ENCODE results near the gene ASTN2.

Gene ASTN2

GRCh38 chr9:117414220-117414905 is 494 bp downstream of the ASTN2 start:
- DNase-seq (ENCODE audit: low read depth in 2 of 3, low spot score in 1 of 3) = no peak

GRCh38 chr9:117413346-117414219 is 1.3 kb downstream of the ASTN2 start:
- DNase-seq (ENCODE audit: low read depth in 2 of 3, low spot score in 1 of 3) = no peak

DNA sequence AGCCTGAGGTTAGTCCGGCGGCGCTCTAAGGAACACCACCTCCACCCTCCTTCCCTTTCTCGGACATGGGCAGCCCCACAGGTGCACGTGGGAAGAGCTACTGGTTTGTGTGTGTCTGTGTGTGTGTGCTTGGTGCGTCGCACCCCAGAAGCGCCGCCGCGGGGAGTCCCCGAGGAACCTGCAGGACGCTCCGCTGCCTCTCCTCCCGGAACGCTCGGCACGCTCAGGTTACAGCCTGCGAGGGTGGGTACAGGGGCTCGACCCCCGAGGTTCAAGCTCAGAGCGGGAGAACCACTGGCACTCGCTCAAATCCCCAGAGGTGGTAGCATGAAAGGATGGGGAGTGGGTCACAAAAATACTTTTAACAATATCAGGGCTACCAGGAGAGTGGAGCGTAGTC is 2.0 kb downstream of the ASTN2 start:
- no peak for DNase-seq (ENCODE audit: low read depth in 2 of 3, low spot score in 1 of 3)

- no peak for DNase-seq (ENCODE audit: low read depth in 2 of 3, low spot score in 1 of 3)
Observed at GRCh38 chr9:117412006-117412715, 2.7 kb downstream of the ASTN2 start.

GRCh38 chr9:117411547-117411946 is 3.3 kb downstream of the ASTN2 start:
- DNase-seq (ENCODE audit: low read depth in 2 of 3, low spot score in 1 of 3) = no peak

- no peak for DNase-seq (ENCODE audit: low read depth in 2 of 3, low spot score in 1 of 3)
Observed at GRCh38 chr9:117409321-117409720, 5.5 kb downstream of the ASTN2 start.

- DNase-seq (ENCODE audit: low read depth in 2 of 3, low spot score in 1 of 3) = no peak
Observed at GRCh38 chr9:117407436-117408022, 7.3 kb downstream of the ASTN2 start.

GRCh38 chr9:117405950-117406705 is 8.7 kb downstream of the ASTN2 start:
- DNase-seq (ENCODE audit: low read depth in 2 of 3, low spot score in 1 of 3) = no peak

- DNase-seq (ENCODE audit: low read depth in 2 of 3, low spot score in 1 of 3) = no peak
Observed at GRCh38 chr9:117403848-117404247, 11.0 kb downstream of the ASTN2 start.

GRCh38 chr9:117403403-117403811 is 11.4 kb downstream of the ASTN2 start:
- no peak for DNase-seq (ENCODE audit: low read depth in 2 of 3, low spot score in 1 of 3)

GRCh38 chr9:117400171-117400570 is 14.7 kb downstream of the ASTN2 start:
- DNase-seq (ENCODE audit: low read depth in 2 of 3, low spot score in 1 of 3) = no peak

DNA sequence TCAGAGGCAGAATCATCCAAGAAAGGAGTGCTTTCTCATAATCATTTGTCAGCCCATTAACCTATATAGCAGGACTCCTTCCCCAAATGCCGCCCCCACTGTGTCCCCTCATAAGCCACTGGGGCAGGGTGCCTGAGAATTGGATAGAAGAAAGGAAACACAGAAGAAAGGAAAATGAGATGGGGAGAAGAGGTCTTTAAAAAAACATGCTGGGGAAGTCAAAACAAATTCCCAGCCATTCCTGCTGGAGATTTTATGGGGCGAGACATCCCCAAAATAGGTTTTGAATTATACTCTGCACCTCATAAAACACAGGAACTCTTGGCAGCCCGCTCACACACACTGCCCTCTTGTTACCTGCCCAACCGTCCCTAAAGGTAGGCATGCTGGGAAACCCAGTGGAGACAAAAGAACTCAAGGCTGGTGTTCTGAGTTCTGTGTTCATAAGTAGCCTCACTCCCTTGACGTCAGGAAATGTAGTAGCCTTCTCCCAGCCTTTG is 19.7 kb downstream of the ASTN2 start:
- no peak for DNase-seq (ENCODE audit: low read depth in 2 of 3, low spot score in 1 of 3)

- DNase-seq (ENCODE audit: low read depth in 2 of 3, low spot score in 1 of 3) = no peak
Observed at GRCh38 chr9:117394655-117395054, 20.2 kb downstream of the ASTN2 start.

DNA sequence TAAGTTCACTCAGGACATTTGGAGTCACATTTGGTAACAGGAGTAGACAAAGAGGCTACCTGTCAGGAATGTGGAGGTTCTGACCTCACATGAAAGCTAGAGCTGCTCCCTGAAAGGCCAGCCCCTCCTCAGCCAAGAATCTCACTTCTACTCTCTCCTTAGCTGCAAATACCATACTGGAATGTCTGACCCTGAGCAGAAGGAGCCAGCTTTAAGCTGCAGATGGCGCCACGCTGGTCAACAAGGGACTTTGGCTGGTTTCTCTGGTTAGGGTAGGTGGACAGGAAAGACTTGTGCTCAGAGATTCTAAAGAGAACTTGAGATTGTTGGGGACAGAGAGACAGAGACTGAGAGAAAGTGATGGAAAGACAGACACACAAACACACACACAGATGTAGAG is 21.9 kb downstream of the ASTN2 start:
- DNase-seq (ENCODE audit: low read depth in 2 of 3, low spot score in 1 of 3) = no peak

DNA sequence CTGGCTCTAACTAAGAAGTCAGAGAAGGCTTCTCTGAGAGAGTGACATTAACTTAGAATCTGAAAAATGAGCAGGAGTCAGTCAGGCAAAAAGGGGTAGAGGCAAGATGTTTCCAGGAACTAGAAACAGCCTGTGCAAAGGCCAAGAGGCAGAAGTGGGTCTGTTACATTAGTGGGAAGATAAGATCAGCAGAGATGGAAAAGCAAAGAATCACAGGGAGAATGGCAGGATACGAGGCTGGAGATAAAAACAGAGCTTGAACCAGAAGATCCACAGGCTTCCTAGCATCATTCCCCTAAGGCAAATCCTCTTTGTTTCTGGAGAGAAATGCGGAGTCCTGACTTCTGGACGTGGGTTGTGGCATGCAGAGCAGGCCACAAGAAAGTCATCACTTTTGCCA is 27.4 kb downstream of the ASTN2 start:
- no peak for DNase-seq (ENCODE audit: low read depth in 2 of 3, low spot score in 1 of 3)

DNA sequence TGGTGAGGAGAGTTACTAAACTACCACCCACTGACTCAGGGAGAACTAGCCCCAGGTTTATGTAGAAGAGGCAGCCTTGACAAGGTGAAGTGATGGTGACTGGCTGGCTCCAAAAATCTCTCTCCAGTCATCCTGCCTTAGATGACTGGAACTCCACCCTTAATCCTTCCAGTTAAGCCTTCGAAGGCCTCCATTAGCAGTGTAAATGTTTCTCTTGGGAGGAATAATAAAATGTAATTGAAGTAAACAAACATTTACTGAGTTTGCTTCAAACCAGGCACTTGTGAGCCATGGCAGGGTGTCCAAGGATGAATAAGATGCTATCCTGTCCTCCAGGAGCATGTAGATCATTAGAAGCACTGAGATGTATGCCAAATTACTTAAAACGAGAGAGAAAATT is 35.5 kb downstream of the ASTN2 start:
- no peak for DNase-seq (ENCODE audit: low read depth in 2 of 3, low spot score in 1 of 3)

- no peak for DNase-seq (ENCODE audit: low read depth in 2 of 3, low spot score in 1 of 3)
Observed at GRCh38 chr9:117377046-117377445, 37.8 kb downstream of the ASTN2 start.

DNA sequence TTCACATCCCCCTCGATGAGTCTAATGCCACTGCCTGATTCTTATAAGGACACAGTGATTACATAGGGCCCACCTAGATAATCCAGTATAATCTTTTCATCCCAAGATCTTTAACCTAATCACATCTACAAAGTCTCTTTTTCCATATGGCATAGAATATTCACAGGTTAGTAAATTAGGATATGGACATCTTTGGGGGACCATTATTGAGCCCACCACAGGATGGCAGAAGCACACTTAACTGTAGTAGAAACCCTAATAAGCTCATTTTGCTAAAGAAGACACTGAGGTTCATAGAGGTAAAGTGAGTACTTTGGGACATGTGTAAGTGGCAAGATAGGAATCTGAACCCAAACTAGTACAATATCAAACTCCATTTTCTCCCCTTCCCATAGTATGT is 38.9 kb downstream of the ASTN2 start:
- DNase-seq (ENCODE audit: low read depth in 2 of 3, low spot score in 1 of 3) = no peak

DNA sequence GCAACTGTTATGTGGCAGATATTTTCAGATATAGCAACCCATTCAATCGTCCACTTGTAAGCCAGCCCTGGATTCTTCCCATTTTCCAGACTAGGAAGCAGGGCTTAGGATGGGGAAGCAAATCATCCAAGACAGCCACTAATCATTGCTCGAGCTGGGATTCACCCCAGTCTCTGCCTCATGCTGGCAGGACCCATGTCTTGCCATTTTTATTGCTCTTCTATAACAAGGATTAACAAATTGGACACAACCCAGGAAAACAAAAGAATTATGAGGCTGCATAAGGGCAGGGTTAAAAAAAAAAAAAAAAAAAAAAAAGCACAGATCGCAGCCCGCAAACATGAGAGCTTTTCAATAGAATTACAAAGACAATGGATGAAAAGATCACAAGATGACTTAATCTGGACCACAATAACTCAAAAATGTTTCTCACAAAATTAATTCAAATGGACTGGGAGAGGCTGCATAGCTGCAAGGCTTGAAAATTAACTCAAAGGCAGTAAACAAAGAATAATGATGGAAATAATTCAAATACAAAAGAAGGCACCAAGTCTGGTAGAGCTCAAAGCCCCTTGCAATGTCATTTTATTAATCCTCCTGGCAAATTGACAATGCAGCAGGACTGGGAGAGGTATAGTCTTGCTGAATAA is 40.7 kb downstream of the ASTN2 start:
- DNase-seq (ENCODE audit: low read depth in 2 of 3, low spot score in 1 of 3) = no peak

GRCh38 chr9:117368684-117369230 is 46.1 kb downstream of the ASTN2 start:
- no peak for DNase-seq (ENCODE audit: low read depth in 2 of 3, low spot score in 1 of 3)
